Measurements from ENCODE around the gene MRM3. TPM values are rescaled to one million over a fixed set of nuclear protein-coding genes. Genes with fewer than 3 reads are reported as not detected.

The MRM3 gene
- total and polyA plus RNA-seq, 2 donors (not counting 1 experiment from before 2014, with no cell fraction given), result 11.6 to 20.9 TPM

DNA sequence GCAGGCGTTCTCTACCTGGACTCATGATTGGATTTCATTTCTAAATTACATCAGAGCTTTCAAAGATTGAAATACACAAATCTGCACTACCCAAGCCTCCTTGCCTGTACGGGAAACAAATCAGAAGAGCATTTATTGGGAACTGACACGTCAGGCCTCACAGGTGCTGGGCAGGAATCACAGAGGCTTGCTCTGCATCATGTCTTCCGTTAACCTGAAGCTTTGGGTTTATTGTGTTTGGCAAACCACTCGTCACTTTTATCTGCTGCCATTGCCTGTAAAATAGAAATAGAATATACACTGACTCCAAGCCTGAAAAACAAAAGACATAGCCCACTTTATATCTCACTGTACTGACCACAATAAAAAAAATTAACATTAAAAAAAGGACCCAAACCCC lies 22.2 kb upstream of the MRM3 start:
- no peaks in the 10 kb centered on the region for H3K79me2 ChIP-seq (ENCODE audit: control insufficient read depth, insufficient read depth, low read length)
- H4K20me1 ChIP-seq (ENCODE audit: control insufficient read depth, insufficient read depth, low read length, poor library complexity, severe bottlenecking), result no peaks in the 10 kb centered on the region
- H2AFZ ChIP-seq (ENCODE audit: insufficient read depth, low read depth, low read length, poor library complexity, severe bottlenecking), result no peak overlapping the region
- H3K9me3 ChIP-seq (ENCODE audit: control extremely low read depth in 1 of 3, control insufficient read depth in 2 of 3, insufficient read depth in 1 of 3, low read length in 2 of 3), result no peaks in the 10 kb centered on the region
- Mint-ChIP-seq H3K27ac (no peak overlapping the region), H3K4me1 (no peaks in the 10 kb centered on the region), H3K27me3 (no peaks in the 10 kb centered on the region), H3K9me3 (ENCODE audit: insufficient read depth) (no peaks in the 10 kb centered on the region), H3K4me3 (no peak overlapping the region)
- no peak for ATAC-seq (ENCODE audit: low read depth)
- TF ChIP-seq EZH2 (IDR thresholded peaks at IDR 0.05; ENCODE audit: borderline replicate concordance, insufficient read depth, low read depth, low read length, poor library complexity, severe bottlenecking), result no peak
- TF ChIP-seq, protein P1, sequence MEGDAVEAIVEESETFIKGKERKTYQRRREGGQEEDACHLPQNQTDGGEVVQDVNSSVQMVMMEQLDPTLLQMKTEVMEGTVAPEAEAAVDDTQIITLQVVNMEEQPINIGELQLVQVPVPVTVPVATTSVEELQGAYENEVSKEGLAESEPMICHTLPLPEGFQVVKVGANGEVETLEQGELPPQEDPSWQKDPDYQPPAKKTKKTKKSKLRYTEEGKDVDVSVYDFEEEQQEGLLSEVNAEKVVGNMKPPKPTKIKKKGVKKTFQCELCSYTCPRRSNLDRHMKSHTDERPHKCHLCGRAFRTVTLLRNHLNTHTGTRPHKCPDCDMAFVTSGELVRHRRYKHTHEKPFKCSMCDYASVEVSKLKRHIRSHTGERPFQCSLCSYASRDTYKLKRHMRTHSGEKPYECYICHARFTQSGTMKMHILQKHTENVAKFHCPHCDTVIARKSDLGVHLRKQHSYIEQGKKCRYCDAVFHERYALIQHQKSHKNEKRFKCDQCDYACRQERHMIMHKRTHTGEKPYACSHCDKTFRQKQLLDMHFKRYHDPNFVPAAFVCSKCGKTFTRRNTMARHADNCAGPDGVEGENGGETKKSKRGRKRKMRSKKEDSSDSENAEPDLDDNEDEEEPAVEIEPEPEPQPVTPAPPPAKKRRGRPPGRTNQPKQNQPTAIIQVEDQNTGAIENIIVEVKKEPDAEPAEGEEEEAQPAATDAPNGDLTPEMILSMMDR (IDR thresholded peaks at IDR 0.05), result no peak
- 97% methylated on average over 3 of the region's 5 CpGs for WGBS (ENCODE audit: insufficient coverage)
- DNase-seq, result no peak
- ChIA-PET CTCF (no interaction called here), POLR2A (no interaction called here)
- H3K4me1 ChIP-seq (ENCODE audit: control insufficient read depth in 2 of 2, insufficient read depth in 2 of 2, low read length in 2 of 2), result no peaks in the 10 kb centered on the region
- H3K27ac ChIP-seq (ENCODE audit: low read length in 2 of 2), result no peak overlapping the region
- H3K36me3 ChIP-seq (replicated peaks in 1 of 2; ENCODE audit: control extremely low read depth in 1 of 2, control insufficient read depth in 1 of 2, extremely low read depth in 1 of 2, insufficient read depth in 2 of 2, low read length in 1 of 2), result peaks cover 0 to 27% of the 10 kb centered on the region in 2 experiments
- no peak overlapping the region for H3K4me3 ChIP-seq (ENCODE audit: control extremely low read depth in 1 of 5, extremely low read depth in 1 of 5, insufficient read depth in 1 of 5, low read depth in 2 of 5, low read length in 4 of 5)
- H3K9ac ChIP-seq (ENCODE audit: low read length), result no peak overlapping the region
- intact Hi-C loops (cut with micrococcal nuclease), result no loop called here
- no peaks in the 10 kb centered on the region for H3K27me3 ChIP-seq (replicated peaks in 1 of 4; ENCODE audit: control extremely low read depth in 1 of 4, control insufficient read depth in 3 of 4, insufficient read depth in 4 of 4, low read length in 3 of 4)
- no peak overlapping the region for H3K4me2 ChIP-seq (replicated peaks; ENCODE audit: low read depth, low read length, poor library complexity, severe bottlenecking)

GRCh38 chr17:760371-760770 lies 21.8 kb upstream of the MRM3 start:
- no peak overlapping the region for H3K4me3 Mint-ChIP-seq
- H3K36me3 ChIP-seq (replicated peaks in 1 of 2; ENCODE audit: control extremely low read depth in 1 of 2, control insufficient read depth in 1 of 2, extremely low read depth in 1 of 2, insufficient read depth in 2 of 2, low read length in 1 of 2), result peaks cover 0 to 31% of the 10 kb centered on the region in 2 experiments
- no peaks in the 10 kb centered on the region for H3K4me1 ChIP-seq (ENCODE audit: control insufficient read depth in 2 of 2, insufficient read depth in 2 of 2, low read length in 2 of 2)
- ChIA-PET CTCF (no interaction called here), POLR2A (no interaction called here)
- WGBS (ENCODE audit: insufficient coverage), result 97% methylated on average over 9 of the region's 9 CpGs
- no peaks in the 10 kb centered on the region for H3K9me3 Mint-ChIP-seq (ENCODE audit: insufficient read depth)
- intact Hi-C loops (cut with micrococcal nuclease), result no loop called here
- H3K27ac Mint-ChIP-seq, result no peak overlapping the region
- H3K4me3 ChIP-seq (ENCODE audit: control extremely low read depth in 1 of 5, extremely low read depth in 1 of 5, insufficient read depth in 1 of 5, low read depth in 2 of 5, low read length in 4 of 5), result no peak overlapping the region
- no peaks in the 10 kb centered on the region for H3K4me1 Mint-ChIP-seq
- DNase-seq (no peak), ATAC-seq (ENCODE audit: low read depth) (no peak)
- H3K9ac ChIP-seq (ENCODE audit: low read length), result no peak overlapping the region
- TF ChIP-seq EZH2 (IDR thresholded peaks at IDR 0.05; ENCODE audit: borderline replicate concordance, insufficient read depth, low read depth, low read length, poor library complexity, severe bottlenecking), result no peak
- TF ChIP-seq, protein P1 (IDR thresholded peaks at IDR 0.05), result no peak
- no peaks in the 10 kb centered on the region for H3K79me2 ChIP-seq (ENCODE audit: control insufficient read depth, insufficient read depth, low read length)
- H3K4me2 ChIP-seq (replicated peaks; ENCODE audit: low read depth, low read length, poor library complexity, severe bottlenecking), result no peak overlapping the region
- no peaks in the 10 kb centered on the region for H3K9me3 ChIP-seq (ENCODE audit: control extremely low read depth in 1 of 3, control insufficient read depth in 2 of 3, insufficient read depth in 1 of 3, low read length in 2 of 3)
- H3K27me3 Mint-ChIP-seq, result no peaks in the 10 kb centered on the region
- H4K20me1 ChIP-seq (ENCODE audit: control insufficient read depth, insufficient read depth, low read length, poor library complexity, severe bottlenecking), result no peaks in the 10 kb centered on the region
- H3K27me3 ChIP-seq (replicated peaks in 1 of 4; ENCODE audit: control extremely low read depth in 1 of 4, control insufficient read depth in 3 of 4, insufficient read depth in 4 of 4, low read length in 3 of 4), result no peaks in the 10 kb centered on the region
- no peak overlapping the region for H3K27ac ChIP-seq (ENCODE audit: low read length in 2 of 2)
- no peak overlapping the region for H2AFZ ChIP-seq (ENCODE audit: insufficient read depth, low read depth, low read length, poor library complexity, severe bottlenecking)

Measured in B cell (primary cell).